H1 (cell line): ENCODE data around the gene DHRS9. TPM values are rescaled to one million over a fixed set of nuclear protein-coding genes. Genes with fewer than 3 reads are reported as not detected.

Experiments used
- CHD1 ChIP-seq: IDR thresholded peaks from 2 replicates; pipeline ENCODE4 v1.6.1; 2012; ENCODE audit warnings: low read depth, low read length, improper control_type of control experiment
- CREB1 ChIP-seq: IDR thresholded peaks from 2 replicates; pipeline ENCODE4 v1.6.1; 2012; ENCODE audit warnings: inconsistent platforms
- EGR1 ChIP-seq: IDR thresholded peaks from 2 replicates; pipeline ENCODE4 v1.6.1; 2011; ENCODE audit warnings: low read depth, low read length, borderline replicate concordance
- HDAC6 ChIP-seq: IDR thresholded peaks from one replicate; pipeline ENCODE4 v1.7.1; 2012; ENCODE audit warnings: low read depth, mild to moderate bottlenecking, inconsistent platforms, low read length, moderate library complexity
- PHF8 ChIP-seq: fragments of 200-600 bp; sonication (generic); conservative IDR thresholded peaks from 2 replicates; pipeline ENCODE4 v1.7.1; 2012; ENCODE audit warnings: low read depth, mild to moderate bottlenecking, inconsistent platforms, low read length, moderate library complexity
- SIX5 ChIP-seq: IDR thresholded peaks from 2 replicates; pipeline ENCODE4 v1.6.1; 2011; ENCODE audit warnings: mild to moderate bottlenecking, low read depth, low read length
- polyA plus RNA-seq, 7 experiments: library from polyadenylated mRNA; depleted of rRNA in 3 of 7; stranded (reverse) in 5 of 7; unstranded in 2 of 7; fragments of >200 nt in 5 of 7; fragments of 200-250 nt in 2 of 7; gene quantifications; 1 replicate in 5 of 7; 2 replicates in 1 of 7; 4 replicates in 1 of 7; pipeline versions ENCODE4 v1.2.1 to v1.2.3, GENCODE V29; 2011 to 2013; ENCODE audit warnings: missing spikeins in 2 of 7, mixed read lengths in 2 of 7
- total RNA-seq: library from RNA; stranded (reverse); fragmentation: NEBNext Ultra II Directional; extraction: Animal tissue kit (Norgen Biotek cat#: 25700); gene quantifications from 2 replicates; pipeline ENCODE4 v1.2.1, GENCODE V29; 2021

The DHRS9 gene
- total and polyA plus RNA-seq, 2 of the 8 experiments (the other 6 are each of a cell fraction or from before 2014, with no cell fraction given), result not detected

DNA sequence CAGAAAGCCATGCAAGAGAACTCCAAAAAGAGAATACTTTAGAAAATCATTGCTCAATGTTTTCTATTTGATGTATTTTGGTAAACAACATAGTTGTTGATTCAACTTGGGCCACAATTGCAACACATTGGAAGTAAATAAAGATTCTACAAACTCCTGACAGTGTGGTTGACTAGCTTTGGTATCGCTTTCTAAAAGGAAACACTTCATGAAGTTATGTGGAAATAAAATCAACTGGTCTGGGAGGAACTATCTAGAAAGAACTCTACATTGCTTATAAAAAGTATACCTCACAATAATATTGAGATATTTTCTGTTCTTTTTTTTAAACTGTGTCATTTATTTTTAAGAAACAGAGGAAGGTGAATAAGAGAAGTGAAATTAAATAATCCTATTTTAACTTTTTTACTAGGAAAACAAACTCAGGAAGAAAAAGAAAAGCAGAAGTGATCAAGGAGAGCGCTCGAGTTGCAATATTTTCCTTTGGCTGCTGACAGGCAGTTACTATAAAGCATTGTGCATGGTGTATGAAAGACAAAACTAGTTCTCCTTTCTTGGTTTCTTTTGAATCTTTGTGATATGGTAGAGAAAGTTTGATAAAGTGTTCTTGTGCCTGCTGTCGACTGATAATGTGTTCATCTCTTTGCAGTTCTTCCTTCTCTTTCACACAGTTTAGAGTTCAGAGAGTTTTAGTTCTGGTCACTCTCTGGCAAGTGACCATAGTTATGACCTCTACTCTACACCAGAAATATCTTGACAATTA, 3.0 kb downstream of the DHRS9 start (continued):
- TF ChIP-seq SIX5 (no peak), HDAC6 (no peak), CREB1 (no peak), EGR1 (no peak), CHD1 (no peak), PHF8 (no peak)
- TF ChIP-seq, all 59 proteins: peak for 0
